ENCODE measurements around the gene NCBP3. TPM values are rescaled to one million over a fixed set of nuclear protein-coding genes. Genes with fewer than 3 reads are reported as not detected.

Gene NCBP3
- total and polyA plus RNA-seq, 2 of the 8 experiments (the other 6 are each of a cell fraction or from before 2014, with no cell fraction given): 19.6 to 46.1 TPM

DNA sequence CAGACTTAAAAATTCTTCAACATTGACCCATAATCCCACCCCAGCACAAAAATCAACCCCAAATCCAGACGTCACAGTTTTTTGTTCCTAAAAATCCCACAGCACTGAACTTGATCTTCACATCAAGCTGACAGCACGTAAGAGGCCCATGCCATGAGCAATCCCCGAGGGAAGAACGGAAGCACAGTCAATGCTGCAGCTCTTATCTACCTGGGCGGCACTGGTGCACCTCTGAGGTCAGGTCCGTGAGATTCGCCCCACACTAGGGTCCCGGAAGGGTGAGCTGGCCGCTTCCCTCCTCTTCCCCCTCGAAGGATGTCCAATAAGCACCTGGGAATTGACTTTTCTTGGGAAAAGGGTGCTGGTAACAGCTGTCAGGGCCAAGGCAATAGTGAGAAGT is 33.8 kb downstream of the NCBP3 start (continued):
- no peak for TF ChIP-seq CTBP2 (IDR thresholded peaks at IDR 0.05; ENCODE audit: borderline replicate concordance, insufficient read depth, insufficient read length, low read length)
